ENCODE results near the gene PNPLA7.

The PNPLA7 gene

DNA sequence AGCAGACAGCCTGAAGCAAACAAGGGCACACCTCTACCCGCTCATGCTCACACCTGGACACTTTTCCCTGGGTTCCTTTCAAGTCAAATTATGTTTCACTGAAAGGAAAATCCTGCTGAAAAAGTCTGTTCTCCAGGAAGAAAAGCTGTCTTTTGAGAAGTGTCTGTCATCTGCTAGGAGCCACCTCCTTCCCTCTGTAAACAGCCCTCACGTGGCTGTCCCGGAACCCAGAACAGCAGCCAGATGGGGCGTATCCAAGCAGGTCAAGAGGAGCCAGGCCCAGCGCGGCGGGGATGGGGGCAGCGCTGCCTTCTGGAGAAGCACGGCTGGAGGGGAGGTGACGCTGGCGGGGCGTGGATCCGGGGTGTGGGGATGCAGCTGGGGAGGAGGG is at the start of gene PNPLA7 (continued):
- TF ChIP-seq KLF17 (tag by site-specific recombination; IDR thresholded peaks at IDR 0.05) (0 out of 2 replicates have a peak, but pooled peaks have one; percentile 43), KLF7 (tag by site-specific recombination; IDR thresholded peaks at IDR 0.05; ENCODE audit: borderline replicate concordance) (0 out of 2 replicates have a peak, but pooled peaks have one; percentile 49), CTCF (tag by site-specific recombination; IDR thresholded peaks at IDR 0.05) (no peak), ZNF654 (tag by site-specific recombination; IDR thresholded peaks at IDR 0.05; ENCODE audit: low read depth) (no peak), ZNF664 (tag by site-specific recombination; IDR thresholded peaks at IDR 0.05) (no peak), ZNF621 (tag by site-specific recombination; IDR thresholded peaks at IDR 0.05) (no peak), OSR2 (tag by site-specific recombination; IDR thresholded peaks at IDR 0.05) (peak; percentile 97), ZNF433 (tag by site-specific recombination; IDR thresholded peaks at IDR 0.05; ENCODE audit: low read depth) (no peak), FEZF1 (tag by site-specific recombination; IDR thresholded peaks at IDR 0.05) (no peak), KLF16 (tag by site-specific recombination; IDR thresholded peaks at IDR 0.05) (peak; percentile 27; the same call in 1 of the 2 replicates), ZBTB8A (tag by site-specific recombination; IDR thresholded peaks at IDR 0.05) (no peak), ZNF843 (tag by site-specific recombination; IDR thresholded peaks at IDR 0.05) (no peak), TCF7L2 (IDR thresholded peaks at IDR 0.05; ENCODE audit: borderline replicate concordance, low read depth, low read length) (no peak), ZNF302 (tag by site-specific recombination; IDR thresholded peaks at IDR 0.05; ENCODE audit: low read depth) (no peak), ZNF571 (tag by site-specific recombination; IDR thresholded peaks at IDR 0.05) (no peak), ZNF596 (tag by site-specific recombination; IDR thresholded peaks at IDR 0.05) (no peak), ZNF324 (tag by site-specific recombination; IDR thresholded peaks at IDR 0.05) (no peak), ZNF561 (tag by site-specific recombination; IDR thresholded peaks at IDR 0.05; ENCODE audit: borderline replicate concordance) (no peak), ZBTB1 (tag by site-specific recombination; IDR thresholded peaks at IDR 0.05) (no peak), REPIN1 (tag by site-specific recombination; IDR thresholded peaks at IDR 0.05; ENCODE audit: low read depth) (no peak), PRDM1 (tag by site-specific recombination; IDR thresholded peaks at IDR 0.05) (no peak), KLF1 (tag by site-specific recombination; IDR thresholded peaks at IDR 0.05) (peak; percentile 97), ZNF768 (tag by site-specific recombination; IDR thresholded peaks at IDR 0.05) (no peak), EGR2 (tag by site-specific recombination; IDR thresholded peaks at IDR 0.05; ENCODE audit: low read depth) (no peak), KLF8 (tag by site-specific recombination; IDR thresholded peaks at IDR 0.05) (peak; percentile 82), ZNF501 (tag by site-specific recombination; IDR thresholded peaks at IDR 0.05) (no peak), ZNF311 (tag by site-specific recombination; IDR thresholded peaks at IDR 0.05; ENCODE audit: borderline replicate concordance) (no peak), ZNF629 (tag by site-specific recombination; IDR thresholded peaks at IDR 0.05) (no peak), ZNF24 (tag by site-specific recombination; IDR thresholded peaks at IDR 0.05) (no peak)
- TF ChIP-seq, protein P1, sequence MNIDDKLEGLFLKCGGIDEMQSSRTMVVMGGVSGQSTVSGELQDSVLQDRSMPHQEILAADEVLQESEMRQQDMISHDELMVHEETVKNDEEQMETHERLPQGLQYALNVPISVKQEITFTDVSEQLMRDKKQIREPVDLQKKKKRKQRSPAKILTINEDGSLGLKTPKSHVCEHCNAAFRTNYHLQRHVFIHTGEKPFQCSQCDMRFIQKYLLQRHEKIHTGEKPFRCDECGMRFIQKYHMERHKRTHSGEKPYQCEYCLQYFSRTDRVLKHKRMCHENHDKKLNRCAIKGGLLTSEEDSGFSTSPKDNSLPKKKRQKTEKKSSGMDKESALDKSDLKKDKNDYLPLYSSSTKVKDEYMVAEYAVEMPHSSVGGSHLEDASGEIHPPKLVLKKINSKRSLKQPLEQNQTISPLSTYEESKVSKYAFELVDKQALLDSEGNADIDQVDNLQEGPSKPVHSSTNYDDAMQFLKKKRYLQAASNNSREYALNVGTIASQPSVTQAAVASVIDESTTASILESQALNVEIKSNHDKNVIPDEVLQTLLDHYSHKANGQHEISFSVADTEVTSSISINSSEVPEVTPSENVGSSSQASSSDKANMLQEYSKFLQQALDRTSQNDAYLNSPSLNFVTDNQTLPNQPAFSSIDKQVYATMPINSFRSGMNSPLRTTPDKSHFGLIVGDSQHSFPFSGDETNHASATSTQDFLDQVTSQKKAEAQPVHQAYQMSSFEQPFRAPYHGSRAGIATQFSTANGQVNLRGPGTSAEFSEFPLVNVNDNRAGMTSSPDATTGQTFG (tag by site-specific recombination; IDR thresholded peaks at IDR 0.05; ENCODE audit: borderline replicate concordance): no peak
- TF ChIP-seq, protein P2, sequence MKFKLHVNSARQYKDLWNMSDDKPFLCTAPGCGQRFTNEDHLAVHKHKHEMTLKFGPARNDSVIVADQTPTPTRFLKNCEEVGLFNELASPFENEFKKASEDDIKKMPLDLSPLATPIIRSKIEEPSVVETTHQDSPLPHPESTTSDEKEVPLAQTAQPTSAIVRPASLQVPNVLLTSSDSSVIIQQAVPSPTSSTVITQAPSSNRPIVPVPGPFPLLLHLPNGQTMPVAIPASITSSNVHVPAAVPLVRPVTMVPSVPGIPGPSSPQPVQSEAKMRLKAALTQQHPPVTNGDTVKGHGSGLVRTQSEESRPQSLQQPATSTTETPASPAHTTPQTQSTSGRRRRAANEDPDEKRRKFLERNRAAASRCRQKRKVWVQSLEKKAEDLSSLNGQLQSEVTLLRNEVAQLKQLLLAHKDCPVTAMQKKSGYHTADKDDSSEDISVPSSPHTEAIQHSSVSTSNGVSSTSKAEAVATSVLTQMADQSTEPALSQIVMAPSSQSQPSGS (tag by site-specific recombination; IDR thresholded peaks at IDR 0.05; ENCODE audit: low read depth): no peak
- TF ChIP-seq, protein P3, sequence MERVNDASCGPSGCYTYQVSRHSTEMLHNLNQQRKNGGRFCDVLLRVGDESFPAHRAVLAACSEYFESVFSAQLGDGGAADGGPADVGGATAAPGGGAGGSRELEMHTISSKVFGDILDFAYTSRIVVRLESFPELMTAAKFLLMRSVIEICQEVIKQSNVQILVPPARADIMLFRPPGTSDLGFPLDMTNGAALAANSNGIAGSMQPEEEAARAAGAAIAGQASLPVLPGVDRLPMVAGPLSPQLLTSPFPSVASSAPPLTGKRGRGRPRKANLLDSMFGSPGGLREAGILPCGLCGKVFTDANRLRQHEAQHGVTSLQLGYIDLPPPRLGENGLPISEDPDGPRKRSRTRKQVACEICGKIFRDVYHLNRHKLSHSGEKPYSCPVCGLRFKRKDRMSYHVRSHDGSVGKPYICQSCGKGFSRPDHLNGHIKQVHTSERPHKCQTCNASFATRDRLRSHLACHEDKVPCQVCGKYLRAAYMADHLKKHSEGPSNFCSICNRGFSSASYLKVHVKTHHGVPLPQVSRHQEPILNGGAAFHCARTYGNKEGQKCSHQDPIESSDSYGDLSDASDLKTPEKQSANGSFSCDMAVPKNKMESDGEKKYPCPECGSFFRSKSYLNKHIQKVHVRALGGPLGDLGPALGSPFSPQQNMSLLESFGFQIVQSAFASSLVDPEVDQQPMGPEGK (tag by site-specific recombination; IDR thresholded peaks at IDR 0.05): peak; percentile 92
- TF ChIP-seq, protein P4, sequence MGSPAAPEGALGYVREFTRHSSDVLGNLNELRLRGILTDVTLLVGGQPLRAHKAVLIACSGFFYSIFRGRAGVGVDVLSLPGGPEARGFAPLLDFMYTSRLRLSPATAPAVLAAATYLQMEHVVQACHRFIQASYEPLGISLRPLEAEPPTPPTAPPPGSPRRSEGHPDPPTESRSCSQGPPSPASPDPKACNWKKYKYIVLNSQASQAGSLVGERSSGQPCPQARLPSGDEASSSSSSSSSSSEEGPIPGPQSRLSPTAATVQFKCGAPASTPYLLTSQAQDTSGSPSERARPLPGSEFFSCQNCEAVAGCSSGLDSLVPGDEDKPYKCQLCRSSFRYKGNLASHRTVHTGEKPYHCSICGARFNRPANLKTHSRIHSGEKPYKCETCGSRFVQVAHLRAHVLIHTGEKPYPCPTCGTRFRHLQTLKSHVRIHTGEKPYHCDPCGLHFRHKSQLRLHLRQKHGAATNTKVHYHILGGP (tag by site-specific recombination; IDR thresholded peaks at IDR 0.05): no peak

Data from HEK293 (cell line).